GM12891 (cell line): ENCODE results near the gene RASGEF1C.

Source experiments
- POLR2A ChIP-seq: IDR thresholded peaks from 2 replicates; pipeline ENCODE4 v1.6.1; 2011; ENCODE audit warnings: low read depth, low read length, control low read depth
- TAF1 ChIP-seq: IDR thresholded peaks from 2 replicates; pipeline ENCODE4 v1.6.1; 2011; ENCODE audit warnings: low read depth, low read length, control low read depth

GRCh38 chr5:180085837-180086236 is 123.2 kb downstream of the RASGEF1C start:
- TF ChIP-seq TAF1 (no peak), POLR2A (no peak)
